ENCODE measurements around the gene C1orf53. TPM values are rescaled to one million over a fixed set of nuclear protein-coding genes. Genes with fewer than 3 reads are reported as not detected.
"Not testable (repeated sequence)": the region's sequence is repeated elsewhere in the genome, so short reads cannot be mapped to it uniquely, and the experiment has no call there.

C1orf53 gene
- total RNA-seq, 4 donors from 2014 or later, result 0.83 to 5.4 TPM; not detected in 2

- intact Hi-C loops (cut with DNase I), result loop anchor here (10.0 kb wide), 1 partner anchor 338 kb away; no protein-coding TSS in a partner anchor
Measured at GRCh38 chr1:197862671-197863070, 39.8 kb upstream of the C1orf53 start.

GRCh38 chr1:197865809-197866208 is 36.6 kb upstream of the C1orf53 start:
- WGBS, result 84% methylated on average over 2 of the region's 2 CpGs
- H3K4me3 ChIP-seq, result no peak overlapping the region
- no peak for DNase-seq (ENCODE audit: extremely low spot score)
- intact Hi-C loops (cut with DNase I), result loop anchor here (10.0 kb wide), 1 partner anchor 341 kb away; no protein-coding TSS in a partner anchor
- no peak overlapping the region for H3K27ac ChIP-seq (replicated peaks in 1 of 4)
- H3K27me3 ChIP-seq, result no peaks in the 10 kb centered on the region
- TF ChIP-seq POLR2A (IDR thresholded peaks at IDR 0.05; ENCODE audit: low read depth), result no peak
- TF ChIP-seq POLR2AphosphoS5 (IDR thresholded peaks at IDR 0.05), result no peak
- TF ChIP-seq EP300 (IDR thresholded peaks at IDR 0.05), result no peak
- no peak for TF ChIP-seq CTCF (IDR thresholded peaks at IDR 0.05)
- no peaks in the 10 kb centered on the region for H3K9me3 ChIP-seq
- no peaks in the 10 kb centered on the region for H3K4me1 ChIP-seq
- no peaks in the 10 kb centered on the region for H3K36me3 ChIP-seq

More at GRCh38 chr1:197862671-197863070, 39.8 kb upstream of the C1orf53 start:
- Histone ChIP-seq H3K9me3 (no peaks in the 10 kb centered on the region), H3K4me3 (no peak overlapping the region), H3K36me3 (no peaks in the 10 kb centered on the region), H3K4me1 (no peaks in the 10 kb centered on the region), H3K27ac (replicated peaks in 1 of 4) (no peak overlapping the region), H3K27me3 (no peaks in the 10 kb centered on the region)
- TF ChIP-seq EP300 (IDR thresholded peaks at IDR 0.05), result no peak
- no peak for DNase-seq (ENCODE audit: extremely low spot score)

GRCh38 chr1:197868751-197869489 is 33.5 kb upstream of the C1orf53 start:
- Histone ChIP-seq H3K9me3 (no peaks in the 10 kb centered on the region), H3K36me3 (no peaks in the 10 kb centered on the region), H3K4me3 (no peak overlapping the region), H3K4me1 (no peaks in the 10 kb centered on the region), H3K27me3 (peaks cover 0 to 4% (median 0%) of the 10 kb centered on the region in 4 donors), H3K27ac (replicated peaks in 1 of 4) (no peak overlapping the region)
- TF ChIP-seq EP300 (IDR thresholded peaks at IDR 0.05) (no peak), POLR2AphosphoS5 (IDR thresholded peaks at IDR 0.05) (no peak), POLR2A (IDR thresholded peaks at IDR 0.05; ENCODE audit: low read depth) (no peak), CTCF (IDR thresholded peaks at IDR 0.05) (peak; percentile 36 to 56 (median 46))
- no peak for DNase-seq (ENCODE audit: extremely low spot score)
- WGBS, result 10% methylated on average over 7 of the region's 7 CpGs
- intact Hi-C loops (cut with DNase I), result loop anchor here (10.0 kb wide), 1 partner anchor 344 kb away; no protein-coding TSS in a partner anchor

GRCh38 chr1:197869490-197870077 is 32.8 kb upstream of the C1orf53 start:
- DNase-seq (ENCODE audit: extremely low spot score), result no peak
- Histone ChIP-seq H3K4me3 (no peak overlapping the region), H3K27me3 (peaks cover 0 to 4% (median 0%) of the 10 kb centered on the region in 4 donors), H3K9me3 (no peaks in the 10 kb centered on the region), H3K27ac (replicated peaks in 1 of 4) (no peak overlapping the region), H3K36me3 (no peaks in the 10 kb centered on the region), H3K4me1 (no peaks in the 10 kb centered on the region)
- intact Hi-C loops (cut with DNase I), result loop anchor here (5.0 to 10.0 kb wide), 2 partner anchors 252 to 345 kb away; no protein-coding TSS in a partner anchor
- 52% methylated on average over 2 of the region's 2 CpGs for WGBS
- TF ChIP-seq POLR2A (IDR thresholded peaks at IDR 0.05; ENCODE audit: low read depth) (no peak), EP300 (IDR thresholded peaks at IDR 0.05) (no peak), CTCF (IDR thresholded peaks at IDR 0.05) (no peak), POLR2AphosphoS5 (IDR thresholded peaks at IDR 0.05) (no peak)

GRCh38 chr1:197876894-197877293 is 25.5 kb upstream of the C1orf53 start:
- Histone ChIP-seq H3K36me3 (no peaks in the 10 kb centered on the region), H3K27ac (replicated peaks in 1 of 4) (no peak overlapping the region), H3K4me3 (no peak overlapping the region), H3K27me3 (peaks cover 0 to 1% (median 0%) of the 10 kb centered on the region in 4 donors), H3K4me1 (no peaks in the 10 kb centered on the region), H3K9me3 (peaks cover 0 to 17% (median 7%) of the 10 kb centered on the region in 4 donors)
- DNase-seq (ENCODE audit: extremely low spot score), result no peak
- intact Hi-C loops (cut with DNase I), result no loop called here
- TF ChIP-seq POLR2A (IDR thresholded peaks at IDR 0.05; ENCODE audit: low read depth), result no peak
- TF ChIP-seq CTCF (IDR thresholded peaks at IDR 0.05), result no peak
- TF ChIP-seq POLR2AphosphoS5 (IDR thresholded peaks at IDR 0.05), result no peak
- no peak for TF ChIP-seq EP300 (IDR thresholded peaks at IDR 0.05)

- DNase-seq (ENCODE audit: extremely low spot score); H3K36me3 ChIP-seq; intact Hi-C loops (cut with DNase I); H3K4me1 ChIP-seq; H3K4me3 ChIP-seq; H3K27ac ChIP-seq (replicated peaks in 1 of 4): not testable (repeated sequence)
- Histone ChIP-seq H3K9me3 (peaks cover 0 to 17% (median 7%) of the 10 kb centered on the region in 4 donors), H3K27me3 (peaks cover 0 to 16% (median 0%) of the 10 kb centered on the region in 4 donors)
- 83% methylated on average over 4 of the region's 4 CpGs for WGBS
Measured at GRCh38 chr1:197880385-197880784, 22.0 kb upstream of the C1orf53 start.

- H3K27ac ChIP-seq (replicated peaks in 1 of 4); H3K36me3 ChIP-seq; H3K4me1 ChIP-seq; intact Hi-C loops (cut with DNase I); H3K9me3 ChIP-seq; H3K4me3 ChIP-seq; DNase-seq (ENCODE audit: extremely low spot score): not testable (repeated sequence)
- WGBS, result 87% methylated on average over 2 of the region's 2 CpGs
- H3K27me3 ChIP-seq, result peaks cover 0 to 16% (median 0%) of the 10 kb centered on the region in 4 donors
Measured at GRCh38 chr1:197882241-197882640, 20.2 kb upstream of the C1orf53 start.
